Ovary (tissue), 3 donors: ENCODE results near the gene STK38L.

ENCODE experiments used
- CTCF ChIP-seq, 3 donors: fragments of 450-650 bp in 2 of 3; fragments of 200-600 bp in 1 of 3; IDR thresholded peaks; one replicate each; pipeline versions ENCODE4 v1.5.1 to v1.8.0; 2016 to 2022; ENCODE audit warnings: antibody characterized with exemption in 3 of 3, mild to moderate bottlenecking in 1 of 3
- EP300 ChIP-seq: sonication (generic); formaldehyde crosslinking; IDR thresholded peaks from one replicate; pipeline ENCODE4 v1.6.1; 2017; ENCODE audit warnings: antibody characterized with exemption
- donor health status: DM: no; HTN: no; CAD: no.

- TF ChIP-seq CTCF (IDR thresholded peaks at IDR 0.05) (no peak), EP300 (no peak)
These were observed 47.8 kb downstream of the STK38L start for GRCh38 chr12:27291862-27292261.
